SK-N-SH (cell line): ENCODE results near the gene HTR3A. TPM values are rescaled to one million over a fixed set of nuclear protein-coding genes. Genes with fewer than 3 reads are reported as not detected.

Experiments used
- CTCF ChIA-PET: fragments of 300-600, 350-600 bp; formaldehyde crosslinking; extraction: SDS; loops from one replicate; lab custom pipeline; 2021; lab: Yijun Ruan, JAX
- POLR2A ChIA-PET: fragments of 350-600 bp; sonication (Branson Sonifier 250); formaldehyde crosslinking; extraction: SDS; loops from one replicate; lab custom pipeline; 2020; ENCODE audit warnings: antibody characterized with exemption, inconsistent platforms; lab: Yijun Ruan, JAX
- DNase-seq: peaks from one replicate; pipeline ENCODE4 v3.0.0; 2012
- H2AFZ ChIP-seq: fragments of 200-600 bp; sonication (generic); 2 replicates; pipeline ENCODE4 v1.8.1; 2016; ENCODE audit warnings: antibody characterized with exemption, mild to moderate bottlenecking, low read depth
- H3F3A ChIP-seq: fragments of 200-600 bp; sonication (generic); replicated peaks from 2 replicates; pipeline ENCODE3; 2016; ENCODE audit warnings: antibody characterized with exemption, mild to moderate bottlenecking; ENCODE audit not compliant: insufficient read depth
- H3K27ac ChIP-seq, 2 experiments: fragments of 200-500 bp in 1 of 2; fragments of 200-600 bp in 1 of 2; sonication (Bioruptor generic) in 1 of 2; sonication (generic), shearing (Covaris generic) in 1 of 2; 2 replicates each; pipeline versions ENCODE4 v1.5.1 to v1.6.1; 2014 to 2016; ENCODE audit warnings: low read depth in 2 of 2, inconsistent platforms in 1 of 2, low read length in 1 of 2, mild to moderate bottlenecking in 1 of 2, mixed read lengths in 1 of 2
- H3K27me3 ChIP-seq: fragments of 200-600 bp; sonication (generic), shearing (Covaris generic); 2 replicates; pipeline ENCODE4 v1.6.1; 2016; ENCODE audit warnings: mixed run types; ENCODE audit not compliant: insufficient read depth
- H3K36me3 ChIP-seq, 2 experiments: fragments of 200-500 bp in 1 of 2; fragments of 200-600 bp in 1 of 2; sonication (Bioruptor generic) in 1 of 2; sonication (generic) in 1 of 2; replicated peaks in 1 of 2; 2 replicates each; pipeline versions ENCODE3 to v1.5.1; 2014 to 2016; ENCODE audit warnings: low read length in 1 of 2, mild to moderate bottlenecking in 1 of 2; ENCODE audit not compliant: insufficient read depth in 2 of 2, control insufficient read depth in 1 of 2
- H3K4me1 ChIP-seq, 2 experiments: fragments of 200-500 bp in 1 of 2; fragments of 200-600 bp in 1 of 2; sonication (Bioruptor generic) in 1 of 2; sonication (generic), shearing (Covaris generic) in 1 of 2; 2 replicates each; pipeline versions ENCODE4 v1.5.1 to v1.6.1; 2014 to 2016; ENCODE audit warnings: low read depth in 1 of 2, low read length in 1 of 2, mixed run types in 1 of 2; ENCODE audit not compliant: insufficient read depth in 2 of 2, control insufficient read depth in 1 of 2
- H3K4me2 ChIP-seq: fragments of 200-600 bp; sonication (generic), shearing (Covaris generic); 2 replicates; pipeline ENCODE4 v1.6.1; 2017; ENCODE audit warnings: mixed run types
- H3K4me3 ChIP-seq, 2 experiments: fragments of 200-500 bp in 1 of 2; fragments of 200-600 bp in 1 of 2; sonication (Bioruptor generic) in 1 of 2; sonication (generic), shearing (Covaris generic) in 1 of 2; 2 replicates each; pipeline versions ENCODE4 v1.5.1 to v1.8.1; 2014 to 2016; ENCODE audit warnings: low read depth in 2 of 2, inconsistent platforms in 1 of 2, low read length in 1 of 2, mild to moderate bottlenecking in 1 of 2, mixed read lengths in 1 of 2, moderate library complexity in 1 of 2
- H3K79me2 ChIP-seq: fragments of 200-600 bp; sonication (generic); 2 replicates; pipeline ENCODE4 v1.8.1; 2017; ENCODE audit warnings: mild to moderate bottlenecking; ENCODE audit not compliant: insufficient read depth
- H3K9ac ChIP-seq: fragments of 200-600 bp; sonication (generic); 2 replicates; pipeline ENCODE4 v1.6.1; 2017; ENCODE audit warnings: mixed run types
- H3K9me2 ChIP-seq: fragments of 200-600 bp; sonication (generic); 2 replicates; pipeline ENCODE4 v1.6.1; 2017; ENCODE audit warnings: mixed run types
- H3K9me3 ChIP-seq: fragments of 200-600 bp; sonication (generic); 2 replicates; pipeline ENCODE4 v1.6.1; 2017; ENCODE audit warnings: mixed run types, mild to moderate bottlenecking, moderate library complexity
- H4K20me1 ChIP-seq: fragments of 200-600 bp; sonication (generic); 2 replicates; pipeline ENCODE4 v1.6.1; 2017; ENCODE audit warnings: mild to moderate bottlenecking, mixed run types; ENCODE audit not compliant: insufficient read depth
- CHD2 ChIP-seq: fragments of 150-350 bp; IDR thresholded peaks from 2 replicates; pipeline ENCODE4 v1.6.1; 2018; ENCODE audit warnings: low read length; ENCODE audit not compliant: partially characterized antibody
- ELF1 ChIP-seq: IDR thresholded peaks from 2 replicates; pipeline ENCODE4 v1.4.0; 2012
- EZH2phosphoT487 ChIP-seq: fragments of 200-600 bp; sonication (generic); IDR thresholded peaks from 2 replicates; pipeline ENCODE4 v1.6.1; 2017; ENCODE audit warnings: low read depth, mixed run types, mild to moderate bottlenecking, antibody characterized with exemption, moderate library complexity, borderline replicate concordance
- FOSL2 ChIP-seq: IDR thresholded peaks from 2 replicates; pipeline ENCODE4 v1.4.0; 2012; ENCODE audit warnings: low read depth, mild to moderate bottlenecking, moderate library complexity, borderline replicate concordance
- FOXM1 ChIP-seq: IDR thresholded peaks from 2 replicates; pipeline ENCODE4 v1.4.0; 2012; ENCODE audit warnings: low read depth, mild to moderate bottlenecking
- GABPA ChIP-seq: IDR thresholded peaks from 2 replicates; pipeline ENCODE4 v1.4.0; 2012; ENCODE audit warnings: low read depth, mild to moderate bottlenecking
- GATA2 ChIP-seq: sonication (generic); formaldehyde crosslinking; IDR thresholded peaks from 2 replicates; pipeline ENCODE4 v1.5.0; 2020; ENCODE audit warnings: mild to moderate bottlenecking, missing genetic modification reagents
- IRF3 ChIP-seq: fragments of 150-350 bp; IDR thresholded peaks from 2 replicates; pipeline ENCODE4 v1.6.1; 2016; ENCODE audit warnings: mild to moderate bottlenecking, low read depth, low read length
- JUND ChIP-seq: IDR thresholded peaks from 2 replicates; pipeline ENCODE4 v1.4.0; 2012
- MEF2A ChIP-seq: IDR thresholded peaks from 2 replicates; pipeline ENCODE4 v1.4.0; 2012; ENCODE audit warnings: low read depth, borderline replicate concordance
- MXI1 ChIP-seq: IDR thresholded peaks from 2 replicates; pipeline ENCODE4 v1.6.1; 2012; ENCODE audit warnings: mild to moderate bottlenecking, low read depth, low read length, improper control_type of control experiment
- NRF1 ChIP-seq: IDR thresholded peaks from 2 replicates; pipeline ENCODE4 v1.6.1; 2012; ENCODE audit warnings: low read depth, mild to moderate bottlenecking, low read length
- POLR2AphosphoS5 ChIP-seq: IDR thresholded peaks from 2 replicates; pipeline ENCODE4 v1.6.1; 2012; ENCODE audit warnings: low read depth, low read length
- RCOR1 ChIP-seq: fragments of 150-350 bp; IDR thresholded peaks from 2 replicates; pipeline ENCODE4 v1.6.1; 2017; ENCODE audit warnings: antibody characterized with exemption, low read length
- RFX5 ChIP-seq: IDR thresholded peaks from 2 replicates; pipeline ENCODE4 v1.6.1; 2012; ENCODE audit warnings: mild to moderate bottlenecking, improper control_type of control experiment, low read length
- TAF1 ChIP-seq: IDR thresholded peaks from 2 replicates; pipeline ENCODE4 v1.6.1; 2012; ENCODE audit warnings: low read depth, mild to moderate bottlenecking, low read length, moderate library complexity, borderline replicate concordance
- ZBTB33 ChIP-seq: IDR thresholded peaks from 2 replicates; pipeline ENCODE4 v1.4.0; 2012; ENCODE audit warnings: low read depth, borderline replicate concordance
- WGBS: methylation state at CpG from one replicate; pipeline ENCODE4 v1.1.6; 2017; ENCODE audit warnings: low lambda C conversion rate; 5-methylcytosine and 5-hydroxymethylcytosine counted together
- polyA plus RNA-seq, 3 experiments: library from polyadenylated mRNA; depleted of rRNA; stranded (reverse); fragments of >200 nt; gene quantifications; 2 replicates each; pipeline ENCODE4 v1.2.3, GENCODE V29; 2012
- TF ChIP-seq, protein P1 (sequence below): IDR thresholded peaks from 2 replicates; pipeline ENCODE4 v1.6.1; 2012; ENCODE audit warnings: mild to moderate bottlenecking, low read depth, low read length, moderate library complexity

HTR3A gene
- polyA plus RNA-seq, 1 of the 3 experiments (the other 2 are of a cell fraction) = not detected

DNA sequence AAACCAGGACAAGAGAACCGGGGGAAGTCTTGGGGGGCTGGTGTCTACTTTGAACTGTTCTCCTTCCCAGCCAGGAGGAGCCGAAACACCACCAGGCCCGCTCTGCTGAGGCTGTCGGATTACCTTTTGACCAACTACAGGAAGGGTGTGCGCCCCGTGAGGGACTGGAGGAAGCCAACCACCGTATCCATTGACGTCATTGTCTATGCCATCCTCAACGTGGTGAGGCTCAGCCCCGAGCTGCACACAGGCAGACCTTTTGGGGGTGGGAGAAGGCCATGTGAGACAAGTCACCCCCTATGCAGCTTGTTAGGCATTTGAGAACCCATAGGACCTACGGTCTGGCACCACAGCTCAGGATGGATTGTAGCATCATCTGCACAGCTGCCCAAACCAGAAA lies 2.8 kb downstream of the HTR3A start:
- no peak for DNase-seq
- no peaks in the 10 kb centered on the region for H3K36me3 ChIP-seq
- H3F3A ChIP-seq = no peaks in the 10 kb centered on the region
- H3K4me1 ChIP-seq = peaks cover 0 to 6% of the 10 kb centered on the region in 2 experiments; a peak in 1 of 4 replicates
- no peaks in the 10 kb centered on the region; the same call in 1 of the 2 replicates for H3K27me3 ChIP-seq
- H4K20me1 ChIP-seq = no peaks in the 10 kb centered on the region
- CTCF ChIA-PET = interaction anchor here (3.2 to 8.6 kb wide), 2 partner anchors 16 to 81 kb away, joined by 16 to 59 read pairs; no protein-coding TSS in a partner anchor
- no peaks in the 10 kb centered on the region for H3K9me2 ChIP-seq
- H3K9ac ChIP-seq = no peak overlapping the region
- no peak overlapping the region for H2AFZ ChIP-seq
- H3K4me3 ChIP-seq = no peak overlapping the region
- TF ChIP-seq ZBTB33 (no peak), ELF1 (no peak), POLR2AphosphoS5 (no peak), RCOR1 (no peak), JUND (no peak), GABPA (no peak), NRF1 (no peak), MXI1 (no peak), RFX5 (no peak), TAF1 (no peak), IRF3 (no peak), CHD2 (no peak), MEF2A (no peak), GATA2 (no peak), EZH2phosphoT487 (no peak), FOSL2 (no peak), FOXM1 (no peak)
- TF ChIP-seq, protein P1, sequence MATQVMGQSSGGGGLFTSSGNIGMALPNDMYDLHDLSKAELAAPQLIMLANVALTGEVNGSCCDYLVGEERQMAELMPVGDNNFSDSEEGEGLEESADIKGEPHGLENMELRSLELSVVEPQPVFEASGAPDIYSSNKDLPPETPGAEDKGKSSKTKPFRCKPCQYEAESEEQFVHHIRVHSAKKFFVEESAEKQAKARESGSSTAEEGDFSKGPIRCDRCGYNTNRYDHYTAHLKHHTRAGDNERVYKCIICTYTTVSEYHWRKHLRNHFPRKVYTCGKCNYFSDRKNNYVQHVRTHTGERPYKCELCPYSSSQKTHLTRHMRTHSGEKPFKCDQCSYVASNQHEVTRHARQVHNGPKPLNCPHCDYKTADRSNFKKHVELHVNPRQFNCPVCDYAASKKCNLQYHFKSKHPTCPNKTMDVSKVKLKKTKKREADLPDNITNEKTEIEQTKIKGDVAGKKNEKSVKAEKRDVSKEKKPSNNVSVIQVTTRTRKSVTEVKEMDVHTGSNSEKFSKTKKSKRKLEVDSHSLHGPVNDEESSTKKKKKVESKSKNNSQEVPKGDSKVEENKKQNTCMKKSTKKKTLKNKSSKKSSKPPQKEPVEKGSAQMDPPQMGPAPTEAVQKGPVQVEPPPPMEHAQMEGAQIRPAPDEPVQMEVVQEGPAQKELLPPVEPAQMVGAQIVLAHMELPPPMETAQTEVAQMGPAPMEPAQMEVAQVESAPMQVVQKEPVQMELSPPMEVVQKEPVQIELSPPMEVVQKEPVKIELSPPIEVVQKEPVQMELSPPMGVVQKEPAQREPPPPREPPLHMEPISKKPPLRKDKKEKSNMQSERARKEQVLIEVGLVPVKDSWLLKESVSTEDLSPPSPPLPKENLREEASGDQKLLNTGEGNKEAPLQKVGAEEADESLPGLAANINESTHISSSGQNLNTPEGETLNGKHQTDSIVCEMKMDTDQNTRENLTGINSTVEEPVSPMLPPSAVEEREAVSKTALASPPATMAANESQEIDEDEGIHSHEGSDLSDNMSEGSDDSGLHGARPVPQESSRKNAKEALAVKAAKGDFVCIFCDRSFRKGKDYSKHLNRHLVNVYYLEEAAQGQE = no peak
- TF ChIP-seq, all 33 proteins: peak for 0
- no peak overlapping the region for H3K27ac ChIP-seq
- H3K79me2 ChIP-seq = no peaks in the 10 kb centered on the region
- H3K9me3 ChIP-seq = no peaks in the 10 kb centered on the region
- H3K4me2 ChIP-seq = no peak overlapping the region
- POLR2A ChIA-PET = no interaction called here
- 44% methylated on average over 10 of the region's 11 CpGs for WGBS
